ENCODE measurements around the gene C6orf58.

Gene C6orf58

DNA sequence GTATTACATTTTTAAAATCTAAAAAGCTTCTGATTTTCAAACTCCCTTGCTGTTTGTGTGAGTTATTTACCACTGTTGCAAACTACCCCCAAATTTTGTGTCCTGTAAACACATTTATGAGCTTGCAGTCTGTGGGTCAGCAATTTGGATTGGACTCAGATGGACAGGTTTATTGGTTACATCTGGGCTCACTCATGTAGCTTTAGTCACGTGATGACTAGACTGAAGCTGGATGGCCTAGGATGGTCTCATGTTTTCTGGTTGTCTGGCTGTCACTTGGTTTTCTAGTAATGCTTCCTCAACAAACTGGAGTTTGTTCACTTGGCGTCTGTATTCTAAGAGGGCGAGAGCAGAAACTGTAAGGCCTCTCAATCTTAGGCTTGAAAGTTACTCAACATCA, 12.2 kb upstream of the C6orf58 start:
- TF ChIP-seq PATZ1 (CRISPR knock-in tag; IDR thresholded peaks at IDR 0.05; ENCODE audit: borderline replicate concordance) (no peak), SNAI2 (CRISPR knock-in tag; IDR thresholded peaks at IDR 0.05) (no peak), ZNF70 (CRISPR knock-in tag; IDR thresholded peaks at IDR 0.05) (no peak), ZFP3 (CRISPR knock-in tag; IDR thresholded peaks at IDR 0.05) (no peak), TCF4 (CRISPR knock-in tag; IDR thresholded peaks at IDR 0.05; ENCODE audit: borderline replicate concordance) (no peak), OSR1 (CRISPR knock-in tag; IDR thresholded peaks at IDR 0.05) (no peak), TOX (CRISPR knock-in tag; IDR thresholded peaks at IDR 0.05; ENCODE audit: borderline replicate concordance) (no peak)
- ATAC-seq: no peak

DNA sequence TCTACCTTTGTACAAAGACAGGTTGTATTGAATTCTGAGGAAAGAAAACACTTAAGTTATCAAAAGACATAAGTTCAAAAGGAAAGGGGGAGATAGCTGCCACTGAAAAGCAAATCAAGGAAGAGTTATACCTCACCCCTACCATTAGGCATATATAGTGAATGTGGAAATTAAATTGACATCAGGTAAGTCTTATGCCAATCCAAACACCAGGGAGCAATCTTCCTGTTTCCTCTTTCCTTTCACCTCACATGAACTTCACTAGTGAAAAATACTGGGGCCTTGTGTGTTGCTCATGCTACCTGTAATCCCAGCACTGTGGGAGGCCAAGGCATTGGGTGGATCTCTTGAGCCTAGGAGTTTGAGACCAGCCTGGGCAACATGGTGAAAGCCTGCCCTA, 10.9 kb upstream of the C6orf58 start:
- TF ChIP-seq OSR1 (CRISPR knock-in tag; IDR thresholded peaks at IDR 0.05) (no peak), TOX (CRISPR knock-in tag; IDR thresholded peaks at IDR 0.05; ENCODE audit: borderline replicate concordance) (no peak), ARNTL (CRISPR knock-in tag; IDR thresholded peaks at IDR 0.05; ENCODE audit: borderline replicate concordance, low read depth) (no peak), ZNF70 (CRISPR knock-in tag; IDR thresholded peaks at IDR 0.05) (no peak), GLIS3 (CRISPR knock-in tag; IDR thresholded peaks at IDR 0.05) (no peak), ZFP30 (CRISPR knock-in tag; IDR thresholded peaks at IDR 0.05) (no peak), ESRRG (CRISPR knock-in tag; IDR thresholded peaks at IDR 0.05) (no peak), ZFP3 (CRISPR knock-in tag; IDR thresholded peaks at IDR 0.05) (no peak), CSRNP3 (CRISPR knock-in tag; IDR thresholded peaks at IDR 0.05) (no peak), ISL1 (CRISPR knock-in tag; IDR thresholded peaks at IDR 0.05) (no peak), ZC3H10 (CRISPR knock-in tag; IDR thresholded peaks at IDR 0.05) (no peak)
- no peak for ATAC-seq

DNA sequence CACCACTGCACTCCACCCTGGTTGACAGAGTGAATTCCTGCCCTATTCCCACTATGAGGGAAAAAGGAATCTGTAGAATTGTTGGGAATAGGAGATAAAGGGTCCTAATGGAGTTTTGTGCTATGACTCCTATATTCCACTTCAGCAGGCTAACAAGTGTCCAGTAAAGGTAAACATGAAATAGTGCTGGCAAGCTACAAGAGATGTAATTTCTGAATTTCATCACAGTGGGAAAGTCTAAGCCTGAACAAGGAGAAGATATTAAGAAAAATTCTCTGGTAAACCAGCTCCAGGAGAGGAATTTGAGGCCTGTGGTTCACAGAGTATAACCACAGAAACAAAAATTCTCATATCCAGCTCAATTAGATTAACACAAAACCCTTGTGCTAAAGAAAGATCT, 10.3 kb upstream of the C6orf58 start:
- no peak for TF ChIP-seq ZNF70 (CRISPR knock-in tag; IDR thresholded peaks at IDR 0.05)
- no peak for TF ChIP-seq ZNF565 (CRISPR knock-in tag; conservative IDR thresholded peaks at IDR 0.05; ENCODE audit: low read depth)
- TF ChIP-seq ZC3H10 (CRISPR knock-in tag; IDR thresholded peaks at IDR 0.05): no peak
- TF ChIP-seq TSHZ2 (CRISPR knock-in tag; IDR thresholded peaks at IDR 0.05): no peak
- TF ChIP-seq BACH2 (CRISPR knock-in tag; IDR thresholded peaks at IDR 0.05; ENCODE audit: borderline replicate concordance): no peak
- TF ChIP-seq PATZ1 (CRISPR knock-in tag; IDR thresholded peaks at IDR 0.05; ENCODE audit: borderline replicate concordance): no peak
- TF ChIP-seq OSR1 (CRISPR knock-in tag; IDR thresholded peaks at IDR 0.05): no peak
- no peak for TF ChIP-seq CSDC2 (CRISPR knock-in tag; IDR thresholded peaks at IDR 0.05)
- TF ChIP-seq RARB (CRISPR knock-in tag; IDR thresholded peaks at IDR 0.05): no peak
- no peak for TF ChIP-seq ZFP30 (CRISPR knock-in tag; IDR thresholded peaks at IDR 0.05)
- TF ChIP-seq TOX (CRISPR knock-in tag; IDR thresholded peaks at IDR 0.05; ENCODE audit: borderline replicate concordance): no peak
- no peak for ATAC-seq

DNA sequence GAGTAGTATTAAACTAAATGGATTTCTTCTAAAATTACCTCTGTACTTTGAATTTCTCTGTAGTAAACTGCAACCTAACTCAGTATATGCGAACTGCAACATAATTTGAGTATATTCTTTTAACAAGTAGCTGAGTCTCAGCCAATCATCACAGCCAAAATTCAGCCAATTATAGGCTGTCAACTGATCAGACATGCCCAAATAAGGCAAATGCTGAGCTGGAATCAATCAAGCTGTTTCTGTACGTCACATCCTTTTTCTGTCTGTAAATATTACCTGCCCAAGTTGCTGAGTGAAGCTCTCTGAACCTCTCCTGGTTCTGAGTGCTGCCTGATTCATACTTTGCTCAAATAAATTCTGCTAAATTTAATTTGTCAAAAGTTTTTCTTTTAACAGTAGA, 9.5 kb upstream of the C6orf58 start:
- ATAC-seq: no peak
- no peak for TF ChIP-seq TSHZ2 (CRISPR knock-in tag; IDR thresholded peaks at IDR 0.05)
- no peak for TF ChIP-seq GLIS3 (CRISPR knock-in tag; IDR thresholded peaks at IDR 0.05)
- TF ChIP-seq RARB (CRISPR knock-in tag; IDR thresholded peaks at IDR 0.05): no peak
- TF ChIP-seq, protein P1, sequence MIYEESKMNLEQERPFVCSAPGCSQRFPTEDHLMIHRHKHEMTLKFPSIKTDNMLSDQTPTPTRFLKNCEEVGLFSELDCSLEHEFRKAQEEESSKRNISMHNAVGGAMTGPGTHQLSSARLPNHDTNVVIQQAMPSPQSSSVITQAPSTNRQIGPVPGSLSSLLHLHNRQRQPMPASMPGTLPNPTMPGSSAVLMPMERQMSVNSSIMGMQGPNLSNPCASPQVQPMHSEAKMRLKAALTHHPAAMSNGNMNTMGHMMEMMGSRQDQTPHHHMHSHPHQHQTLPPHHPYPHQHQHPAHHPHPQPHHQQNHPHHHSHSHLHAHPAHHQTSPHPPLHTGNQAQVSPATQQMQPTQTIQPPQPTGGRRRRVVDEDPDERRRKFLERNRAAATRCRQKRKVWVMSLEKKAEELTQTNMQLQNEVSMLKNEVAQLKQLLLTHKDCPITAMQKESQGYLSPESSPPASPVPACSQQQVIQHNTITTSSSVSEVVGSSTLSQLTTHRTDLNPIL (CRISPR knock-in tag; IDR thresholded peaks at IDR 0.05; ENCODE audit: low read depth): no peak
- TF ChIP-seq ZNF565 (CRISPR knock-in tag; conservative IDR thresholded peaks at IDR 0.05; ENCODE audit: low read depth): no peak
